NCI-H82 treated with DMSO at 0.1 percent for 48 hours (cell line): ENCODE data around the gene FLNA.
"Not testable (repeated sequence)": the region's sequence is repeated elsewhere in the genome, so short reads cannot be mapped to it uniquely, and the experiment has no call there.

ENCODE experiments used
- DNase-seq: peaks from one replicate; lab custom pipeline; 2025; ENCODE audit not compliant: unreplicated experiment; lab: John Stamatoyannopoulos, UW

FLNA gene

GRCh38 chrX:154399527-154400368 is 25.3 kb upstream of the FLNA start:
- no peak for DNase-seq

GRCh38 chrX:154398668-154399526 is 24.5 kb upstream of the FLNA start:
- DNase-seq: peak; percentile 46

GRCh38 chrX:154397888-154398667 is 23.6 kb upstream of the FLNA start, which contains the start of gene RPL10:
Gene RPL10, plus strand, starts transcription at chrX:154398377. Its CDS starts 143 bp downstream, at chrX:154398520.
- DNase-seq: peak; percentile 96

GRCh38 chrX:154396973-154397887 is 22.8 kb upstream of the FLNA start:
- peak; percentile 30 for DNase-seq

GRCh38 chrX:154396363-154396762 is 21.9 kb upstream of the FLNA start:
- DNase-seq: not testable (repeated sequence)

- not testable (repeated sequence) for DNase-seq
Measured at GRCh38 chrX:154389812-154390747, 15.6 kb upstream of the FLNA start.

- not testable (repeated sequence) for DNase-seq
Measured at GRCh38 chrX:154388649-154389048, 14.2 kb upstream of the FLNA start.

GRCh38 chrX:154388094-154388493 is 13.7 kb upstream of the FLNA start:
- not testable (repeated sequence) for DNase-seq

GRCh38 chrX:154384284-154384892 is 10.0 kb upstream of the FLNA start:
- no peak for DNase-seq

- DNase-seq: no peak
Measured at GRCh38 chrX:154383359-154384283, 9.2 kb upstream of the FLNA start.

GRCh38 chrX:154382483-154383069 is 8.1 kb upstream of the FLNA start:
- DNase-seq: no peak

GRCh38 chrX:154381271-154381670 is 6.8 kb upstream of the FLNA start:
- DNase-seq: no peak

GRCh38 chrX:154380787-154381186 is 6.4 kb upstream of the FLNA start:
- DNase-seq: no peak

GRCh38 chrX:154380153-154380552 is 5.7 kb upstream of the FLNA start:
- no peak for DNase-seq

GRCh38 chrX:154379569-154379951 is 5.1 kb upstream of the FLNA start:
- DNase-seq: no peak

- DNase-seq: peak; percentile 95
Measured at GRCh38 chrX:154378799-154379568, 4.5 kb upstream of the FLNA start, which contains the start of gene EMD. Gene EMD, plus strand, starts transcription at chrX:154379295. Its CDS starts 190 bp downstream, at chrX:154379485.
